GM12878 (cell line): ENCODE results near the gene CAMK2G. TPM values are rescaled to one million over a fixed set of nuclear protein-coding genes. Genes with fewer than 3 reads are reported as not detected.
A peak's percentile ranks its signal among the peaks of the same experiment; 100 is the strongest.

ENCODE experiments used
- BACH1 ChIP-seq: fragments of 450-650 bp; IDR thresholded peaks from 2 replicates; pipeline ENCODE4 v1.6.1; 2017; ENCODE audit warnings: mild to moderate bottlenecking, borderline replicate concordance
- ESRRA ChIP-seq: IDR thresholded peaks from 2 replicates; pipeline ENCODE4 v1.6.1; 2012; ENCODE audit warnings: mild to moderate bottlenecking, low read length, improper control_type of control experiment
- EZH2 ChIP-seq: IDR thresholded peaks from 2 replicates; pipeline ENCODE4 v1.6.1; 2012; ENCODE audit warnings: low read depth, mild to moderate bottlenecking, control low read depth, inconsistent platforms, low read length, borderline replicate concordance; ENCODE audit not compliant: control insufficient read depth
- FOXM1 ChIP-seq: IDR thresholded peaks from 2 replicates; pipeline ENCODE4 v1.6.1; 2012; ENCODE audit warnings: low read depth, mild to moderate bottlenecking, inconsistent platforms, low read length, moderate library complexity
- HCFC1 ChIP-seq: fragments of 150-350 bp; IDR thresholded peaks from 2 replicates; pipeline ENCODE4 v1.6.1; 2014; ENCODE audit warnings: low read length
- HDAC2 ChIP-seq: fragments of 200-600 bp; sonication (generic); IDR thresholded peaks from 2 replicates; pipeline ENCODE4 v1.6.1; 2017
- JUND ChIP-seq: IDR thresholded peaks from 2 replicates; pipeline ENCODE4 v1.6.1; 2012; ENCODE audit warnings: low read depth, mild to moderate bottlenecking, low read length, improper control_type of control experiment, moderate library complexity
- NR2C2 ChIP-seq: IDR thresholded peaks from 2 replicates; pipeline ENCODE4 v1.6.1; 2011; ENCODE audit warnings: borderline replicate concordance, low read depth; ENCODE audit not compliant: control insufficient read depth, insufficient read length
- PAX5 ChIP-seq: IDR thresholded peaks from 2 replicates; pipeline ENCODE4 v1.6.1; 2011; ENCODE audit warnings: low read depth, low read length, borderline replicate concordance
- POLR2AphosphoS5 ChIP-seq: IDR thresholded peaks from 2 replicates; pipeline ENCODE4 v1.6.1; 2011; ENCODE audit warnings: mild to moderate bottlenecking, low read length, inconsistent platforms
- SMAD1 ChIP-seq: fragments of 450-650 bp; IDR thresholded peaks from 2 replicates; pipeline ENCODE4 v1.6.1; 2018; ENCODE audit warnings: mild to moderate bottlenecking, low read depth; ENCODE audit not compliant: partially characterized antibody
- SP1 ChIP-seq: IDR thresholded peaks from one replicate; pipeline ENCODE4 v1.6.1; 2011; ENCODE audit warnings: low read depth, low read length
- SPI1 ChIP-seq: IDR thresholded peaks from 2 replicates; pipeline ENCODE4 v1.6.1; 2011; ENCODE audit warnings: low read depth, mild to moderate bottlenecking, low read length, moderate library complexity, borderline replicate concordance; ENCODE audit not compliant: insufficient read depth
- SREBF2 ChIP-seq: IDR thresholded peaks from 2 replicates; pipeline ENCODE4 v1.6.1; 2012; ENCODE audit warnings: mild to moderate bottlenecking, low read length
- STAT1 ChIP-seq: fragments of 450-650 bp; conservative IDR thresholded peaks from 2 replicates; pipeline ENCODE4 v1.6.1; 2014; ENCODE audit warnings: antibody characterized with exemption, mild to moderate bottlenecking
- STAT3 ChIP-seq: IDR thresholded peaks from 2 replicates; pipeline ENCODE4 v1.6.1; 2011; ENCODE audit warnings: low read depth, low read length, improper control_type of control experiment
- TAF1 ChIP-seq: IDR thresholded peaks from 2 replicates; pipeline ENCODE4 v1.6.1; 2011; ENCODE audit warnings: mild to moderate bottlenecking, low read depth, low read length, borderline replicate concordance
- TCF12 ChIP-seq: IDR thresholded peaks from 2 replicates; pipeline ENCODE4 v1.6.1; 2011; ENCODE audit warnings: low read depth, mild to moderate bottlenecking, low read length
- YY1 ChIP-seq: IDR thresholded peaks from 2 replicates; pipeline ENCODE4 v1.6.1; 2011; ENCODE audit warnings: low read depth, mild to moderate bottlenecking, low read length
- ZNF207 ChIP-seq: fragments of 450-650 bp; IDR thresholded peaks from 2 replicates; pipeline ENCODE4 v1.6.1; 2014; ENCODE audit warnings: antibody characterized with exemption, mild to moderate bottlenecking, borderline replicate concordance
- ZNF217 ChIP-seq: fragments of 450-650 bp; IDR thresholded peaks from 2 replicates; pipeline ENCODE4 v1.6.1; 2017; ENCODE audit warnings: antibody characterized with exemption, mild to moderate bottlenecking
- ZNF274 ChIP-seq: IDR thresholded peaks from one replicate; pipeline ENCODE4 v1.8.0; 2011; ENCODE audit not compliant: insufficient read length, insufficient read depth
- polyA plus RNA-seq, 11 experiments: library from polyadenylated mRNA; depleted of rRNA in 4 of 11; unstranded in 6 of 11; stranded (reverse) in 5 of 11; fragments of >200 nt; fragmentation: Nextera tagmentation in 4 of 11; fragmentation: Illumina TruSeq in 1 of 11; extraction: Ambion mirVana in 4 of 11; extraction: Trizol in 1 of 11; gene quantifications; 1 replicate in 1 of 11; 2 replicates in 10 of 11; pipeline versions ENCODE4 v1.2.1 to v1.2.3, GENCODE V29; 2011 to 2016; ENCODE audit warnings: inconsistent platforms in 2 of 11, missing spikeins in 2 of 11, low read depth in 1 of 11
- total RNA-seq, 4 experiments: library from RNA; depleted of rRNA in 3 of 4; stranded (reverse); fragments of >200 nt in 3 of 4; fragmentation: Illumina TruSeq in 1 of 4; extraction: Trizol in 1 of 4; gene quantifications; 2 replicates each; pipeline versions ENCODE4 v1.2.1 to v1.2.3, GENCODE V29; 2013 to 2021
- TF ChIP-seq, protein P1 (sequence below): fragments of 450-650 bp; IDR thresholded peaks from 2 replicates; pipeline ENCODE4 v1.6.1; 2016; ENCODE audit warnings: mild to moderate bottlenecking
- TF ChIP-seq, protein P2 (sequence below): IDR thresholded peaks from 2 replicates; pipeline ENCODE4 v1.6.1; 2012; ENCODE audit warnings: low read length, inconsistent platforms
- TF ChIP-seq, protein P3 (sequence below): fragments of 450-650 bp; IDR thresholded peaks from 2 replicates; pipeline ENCODE4 v1.6.1; 2017; ENCODE audit warnings: mild to moderate bottlenecking, low read depth, inconsistent platforms; ENCODE audit not compliant: poor library complexity, severe bottlenecking
- TF ChIP-seq, protein P4 (sequence below): fragments of 450-650 bp; IDR thresholded peaks from 2 replicates; pipeline ENCODE4 v1.6.1; 2014; ENCODE audit warnings: mild to moderate bottlenecking
- TF ChIP-seq, protein P5 (sequence below): fragments of 450-650 bp; IDR thresholded peaks from 2 replicates; pipeline ENCODE4 v1.6.1; 2017; ENCODE audit warnings: borderline replicate concordance

The CAMK2G gene
- total and polyA plus RNA-seq, 10 of the 15 experiments (the other 5 are each of a cell fraction or from before 2014, with no cell fraction given), result 5.5 to 24.3 (median 16.9) TPM

DNA sequence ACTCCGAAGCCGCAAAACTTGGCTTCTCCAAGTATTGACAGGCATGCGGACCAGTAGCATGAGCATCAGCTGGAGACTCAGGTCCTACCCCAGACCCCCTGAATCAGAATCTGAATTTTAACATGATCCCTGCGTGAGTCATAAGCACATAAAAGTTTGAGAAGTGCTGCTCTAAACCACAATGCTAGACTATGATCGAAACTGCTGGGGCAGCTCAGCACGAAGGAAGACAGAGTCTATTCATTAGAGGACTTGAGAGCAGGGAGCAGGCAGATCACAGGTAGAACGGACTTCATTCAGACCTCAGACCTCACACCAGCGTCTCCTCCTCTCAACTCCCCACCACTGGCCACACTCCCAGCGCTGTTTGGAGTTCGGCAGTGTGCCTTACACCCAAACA is 16.9 kb downstream of the CAMK2G start (continued):
- TF ChIP-seq ZNF274, result no peak
- TF ChIP-seq TCF12, result no peak
- 0 out of 2 replicates have a peak, but pooled peaks have one; percentile 26 for TF ChIP-seq POLR2AphosphoS5
- no peak for TF ChIP-seq SREBF2
- TF ChIP-seq HDAC2, result no peak
- TF ChIP-seq JUND, result no peak
- no peak for TF ChIP-seq ZNF207
- TF ChIP-seq ESRRA, result no peak
- TF ChIP-seq SMAD1, result no peak
- TF ChIP-seq PAX5, result 0 out of 2 replicates have a peak, but pooled peaks have one; percentile 34
- TF ChIP-seq STAT1, result no peak
- TF ChIP-seq HCFC1, result no peak
- no peak for TF ChIP-seq SPI1
- TF ChIP-seq, protein P1, sequence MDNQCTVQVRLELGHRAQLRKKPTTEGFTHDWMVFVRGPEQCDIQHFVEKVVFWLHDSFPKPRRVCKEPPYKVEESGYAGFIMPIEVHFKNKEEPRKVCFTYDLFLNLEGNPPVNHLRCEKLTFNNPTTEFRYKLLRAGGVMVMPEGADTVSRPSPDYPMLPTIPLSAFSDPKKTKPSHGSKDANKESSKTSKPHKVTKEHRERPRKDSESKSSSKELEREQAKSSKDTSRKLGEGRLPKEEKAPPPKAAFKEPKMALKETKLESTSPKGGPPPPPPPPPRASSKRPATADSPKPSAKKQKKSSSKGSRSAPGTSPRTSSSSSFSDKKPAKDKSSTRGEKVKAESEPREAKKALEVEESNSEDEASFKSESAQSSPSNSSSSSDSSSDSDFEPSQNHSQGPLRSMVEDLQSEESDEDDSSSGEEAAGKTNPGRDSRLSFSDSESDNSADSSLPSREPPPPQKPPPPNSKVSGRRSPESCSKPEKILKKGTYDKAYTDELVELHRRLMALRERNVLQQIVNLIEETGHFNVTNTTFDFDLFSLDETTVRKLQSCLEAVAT, result no peak
- TF ChIP-seq BACH1, result no peak; the same call in 1 of the 2 replicates
- TF ChIP-seq, protein P2, sequence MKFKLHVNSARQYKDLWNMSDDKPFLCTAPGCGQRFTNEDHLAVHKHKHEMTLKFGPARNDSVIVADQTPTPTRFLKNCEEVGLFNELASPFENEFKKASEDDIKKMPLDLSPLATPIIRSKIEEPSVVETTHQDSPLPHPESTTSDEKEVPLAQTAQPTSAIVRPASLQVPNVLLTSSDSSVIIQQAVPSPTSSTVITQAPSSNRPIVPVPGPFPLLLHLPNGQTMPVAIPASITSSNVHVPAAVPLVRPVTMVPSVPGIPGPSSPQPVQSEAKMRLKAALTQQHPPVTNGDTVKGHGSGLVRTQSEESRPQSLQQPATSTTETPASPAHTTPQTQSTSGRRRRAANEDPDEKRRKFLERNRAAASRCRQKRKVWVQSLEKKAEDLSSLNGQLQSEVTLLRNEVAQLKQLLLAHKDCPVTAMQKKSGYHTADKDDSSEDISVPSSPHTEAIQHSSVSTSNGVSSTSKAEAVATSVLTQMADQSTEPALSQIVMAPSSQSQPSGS, result no peak
- TF ChIP-seq, protein P3, sequence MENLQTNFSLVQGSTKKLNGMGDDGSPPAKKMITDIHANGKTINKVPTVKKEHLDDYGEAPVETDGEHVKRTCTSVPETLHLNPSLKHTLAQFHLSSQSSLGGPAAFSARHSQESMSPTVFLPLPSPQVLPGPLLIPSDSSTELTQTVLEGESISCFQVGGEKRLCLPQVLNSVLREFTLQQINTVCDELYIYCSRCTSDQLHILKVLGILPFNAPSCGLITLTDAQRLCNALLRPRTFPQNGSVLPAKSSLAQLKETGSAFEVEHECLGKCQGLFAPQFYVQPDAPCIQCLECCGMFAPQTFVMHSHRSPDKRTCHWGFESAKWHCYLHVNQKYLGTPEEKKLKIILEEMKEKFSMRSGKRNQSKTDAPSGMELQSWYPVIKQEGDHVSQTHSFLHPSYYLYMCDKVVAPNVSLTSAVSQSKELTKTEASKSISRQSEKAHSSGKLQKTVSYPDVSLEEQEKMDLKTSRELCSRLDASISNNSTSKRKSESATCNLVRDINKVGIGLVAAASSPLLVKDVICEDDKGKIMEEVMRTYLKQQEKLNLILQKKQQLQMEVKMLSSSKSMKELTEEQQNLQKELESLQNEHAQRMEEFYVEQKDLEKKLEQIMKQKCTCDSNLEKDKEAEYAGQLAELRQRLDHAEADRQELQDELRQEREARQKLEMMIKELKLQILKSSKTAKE, result no peak
- TF ChIP-seq, protein P4, sequence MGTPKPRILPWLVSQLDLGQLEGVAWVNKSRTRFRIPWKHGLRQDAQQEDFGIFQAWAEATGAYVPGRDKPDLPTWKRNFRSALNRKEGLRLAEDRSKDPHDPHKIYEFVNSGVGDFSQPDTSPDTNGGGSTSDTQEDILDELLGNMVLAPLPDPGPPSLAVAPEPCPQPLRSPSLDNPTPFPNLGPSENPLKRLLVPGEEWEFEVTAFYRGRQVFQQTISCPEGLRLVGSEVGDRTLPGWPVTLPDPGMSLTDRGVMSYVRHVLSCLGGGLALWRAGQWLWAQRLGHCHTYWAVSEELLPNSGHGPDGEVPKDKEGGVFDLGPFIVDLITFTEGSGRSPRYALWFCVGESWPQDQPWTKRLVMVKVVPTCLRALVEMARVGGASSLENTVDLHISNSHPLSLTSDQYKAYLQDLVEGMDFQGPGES, result no peak
- TF ChIP-seq TAF1, result 0 out of 2 replicates have a peak, but pooled peaks have one; percentile 41
- TF ChIP-seq EZH2, result no peak
- TF ChIP-seq FOXM1, result no peak
- TF ChIP-seq STAT3, result no peak
- TF ChIP-seq, protein P5, sequence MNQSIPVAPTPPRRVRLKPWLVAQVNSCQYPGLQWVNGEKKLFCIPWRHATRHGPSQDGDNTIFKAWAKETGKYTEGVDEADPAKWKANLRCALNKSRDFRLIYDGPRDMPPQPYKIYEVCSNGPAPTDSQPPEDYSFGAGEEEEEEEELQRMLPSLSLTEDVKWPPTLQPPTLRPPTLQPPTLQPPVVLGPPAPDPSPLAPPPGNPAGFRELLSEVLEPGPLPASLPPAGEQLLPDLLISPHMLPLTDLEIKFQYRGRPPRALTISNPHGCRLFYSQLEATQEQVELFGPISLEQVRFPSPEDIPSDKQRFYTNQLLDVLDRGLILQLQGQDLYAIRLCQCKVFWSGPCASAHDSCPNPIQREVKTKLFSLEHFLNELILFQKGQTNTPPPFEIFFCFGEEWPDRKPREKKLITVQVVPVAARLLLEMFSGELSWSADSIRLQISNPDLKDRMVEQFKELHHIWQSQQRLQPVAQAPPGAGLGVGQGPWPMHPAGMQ, result no peak
- TF ChIP-seq ZNF217, result no peak
- no peak for TF ChIP-seq YY1
- TF ChIP-seq NR2C2, result no peak
- no peak for TF ChIP-seq SP1
